Loucy (cell line): ENCODE data around the gene MET.

Experiments used
- H2AFZ ChIP-seq: fragments of 200-600 bp; sonication (generic); 2 replicates; pipeline ENCODE4 v1.6.0; 2016; ENCODE audit warnings: antibody characterized with exemption, mild to moderate bottlenecking, low read length, moderate library complexity
- H3F3A ChIP-seq: fragments of 200-600 bp; 2 replicates; pipeline ENCODE4 v1.6.0; 2016; ENCODE audit warnings: antibody characterized with exemption, low read depth, mild to moderate bottlenecking
- H3K27me3 ChIP-seq: fragments of 200-600 bp; sonication (generic); 2 replicates; pipeline ENCODE4 v1.6.1; 2014; ENCODE audit warnings: low read length, mild to moderate bottlenecking; ENCODE audit not compliant: insufficient read depth, poor library complexity, severe bottlenecking
- H3K36me3 ChIP-seq: fragments of 200-600 bp; sonication (generic); 2 replicates; pipeline ENCODE4 v1.6.1; 2016; ENCODE audit warnings: low read length; ENCODE audit not compliant: insufficient read depth
- H3K4me1 ChIP-seq: fragments of 200-600 bp; sonication (generic); 2 replicates; pipeline ENCODE4 v1.5.1; 2014; ENCODE audit warnings: low read length, mild to moderate bottlenecking; ENCODE audit not compliant: insufficient read depth, poor library complexity, severe bottlenecking
- H3K4me2 ChIP-seq: fragments of 200-600 bp; sonication (generic); 2 replicates; pipeline ENCODE4 v1.6.0; 2014; ENCODE audit warnings: antibody characterized with exemption, low read length, low read depth, mild to moderate bottlenecking; ENCODE audit not compliant: poor library complexity, severe bottlenecking
- H3K4me3 ChIP-seq: fragments of 200-600 bp; sonication (generic); 2 replicates; pipeline ENCODE4 v1.5.1; 2014; ENCODE audit warnings: low read length, mild to moderate bottlenecking, mixed read lengths; ENCODE audit not compliant: poor library complexity, severe bottlenecking
- H3K79me2 ChIP-seq: fragments of 200-600 bp; sonication (generic); 2 replicates; pipeline ENCODE4 v1.6.1; 2014; ENCODE audit warnings: low read length; ENCODE audit not compliant: insufficient read depth
- H3K9ac ChIP-seq: fragments of 200-600 bp; sonication (generic); 2 replicates; pipeline ENCODE4 v1.6.0; 2014; ENCODE audit warnings: mild to moderate bottlenecking, low read depth, low read length, moderate library complexity; ENCODE audit not compliant: poor library complexity, severe bottlenecking
- H3K9me2 ChIP-seq: fragments of 200-600 bp; sonication (generic); replicated peaks from 2 replicates; pipeline ENCODE4 v1.6.1; 2016; ENCODE audit warnings: low read depth, low read length, mixed read lengths
- H3K9me3 ChIP-seq: fragments of 200-600 bp; sonication (generic); 2 replicates; pipeline ENCODE4 v1.6.1; 2014; ENCODE audit warnings: mild to moderate bottlenecking, antibody characterized with exemption, low read length, low read depth; ENCODE audit not compliant: insufficient read depth
- H4K20me1 ChIP-seq: fragments of 200-600 bp; sonication (generic); 2 replicates; pipeline ENCODE4 v1.6.0; 2014; ENCODE audit warnings: antibody characterized with exemption, low read length, mild to moderate bottlenecking; ENCODE audit not compliant: insufficient read depth, poor library complexity, severe bottlenecking
- CTCF ChIP-seq: fragments of 200-600 bp; sonication (generic); conservative IDR thresholded peaks from 2 replicates; pipeline ENCODE4 v1.5.1; 2014; ENCODE audit warnings: mild to moderate bottlenecking, antibody characterized with exemption, low read length
- EZH2phosphoT487 ChIP-seq: fragments of 200-600 bp; IDR thresholded peaks from 2 replicates; pipeline ENCODE4 v1.6.1; 2018; ENCODE audit warnings: antibody characterized with exemption, mild to moderate bottlenecking, moderate library complexity, borderline replicate concordance

MET gene

GRCh38 chr7:116678780-116679179 is 6.8 kb downstream of the MET start:
- TF ChIP-seq CTCF (no peak), EZH2phosphoT487 (no peak)
- no peaks in the 10 kb centered on the region for H3K79me2 ChIP-seq
- no peaks in the 10 kb centered on the region for H3K36me3 ChIP-seq
- H2AFZ ChIP-seq, result no peak overlapping the region
- H3K27me3 ChIP-seq, result no peaks in the 10 kb centered on the region
- no peak overlapping the region for H3K4me2 ChIP-seq
- no peaks in the 10 kb centered on the region for H3K4me1 ChIP-seq
- H3K9me3 ChIP-seq, result no peaks in the 10 kb centered on the region
- H3K4me3 ChIP-seq, result no peak overlapping the region
- H3K9me2 ChIP-seq, result no peaks in the 10 kb centered on the region
- H3K9ac ChIP-seq, result no peak overlapping the region
- no peaks in the 10 kb centered on the region for H3F3A ChIP-seq
- H4K20me1 ChIP-seq, result no peaks in the 10 kb centered on the region

GRCh38 chr7:116679500-116679899 is 7.5 kb downstream of the MET start:
- no peak for TF ChIP-seq EZH2phosphoT487
- TF ChIP-seq CTCF, result no peak
- no peak overlapping the region for H2AFZ ChIP-seq
- no peaks in the 10 kb centered on the region for H3F3A ChIP-seq
- H3K9me2 ChIP-seq, result no peaks in the 10 kb centered on the region
- H3K27me3 ChIP-seq, result no peaks in the 10 kb centered on the region
- H3K4me1 ChIP-seq, result no peaks in the 10 kb centered on the region
- H3K36me3 ChIP-seq, result no peaks in the 10 kb centered on the region
- H3K79me2 ChIP-seq, result no peaks in the 10 kb centered on the region
- H3K9me3 ChIP-seq, result no peaks in the 10 kb centered on the region
- H4K20me1 ChIP-seq, result no peaks in the 10 kb centered on the region
- H3K9ac ChIP-seq, result no peak overlapping the region
- no peak overlapping the region for H3K4me3 ChIP-seq
- no peak overlapping the region for H3K4me2 ChIP-seq

GRCh38 chr7:116683786-116684185 is 11.8 kb downstream of the MET start:
- H3K9ac ChIP-seq, result no peak overlapping the region
- no peaks in the 10 kb centered on the region for H3K27me3 ChIP-seq
- H3K79me2 ChIP-seq, result no peaks in the 10 kb centered on the region

More at GRCh38 chr7:116683786-116684185, 11.8 kb downstream of the MET start:
- Histone ChIP-seq H3K36me3 (no peaks in the 10 kb centered on the region), H3K4me2 (no peak overlapping the region), H3K4me1 (no peaks in the 10 kb centered on the region), H3F3A (no peaks in the 10 kb centered on the region), H3K4me3 (no peak overlapping the region), H3K9me3 (no peaks in the 10 kb centered on the region), H3K9me2 (no peaks in the 10 kb centered on the region), H4K20me1 (no peaks in the 10 kb centered on the region), H2AFZ (no peak overlapping the region)
- TF ChIP-seq CTCF, result no peak
- no peak for TF ChIP-seq EZH2phosphoT487
